GM12878 (cell line): ENCODE data around the gene IAPP. TPM values are rescaled to one million over a fixed set of nuclear protein-coding genes. Genes with fewer than 3 reads are reported as not detected.

ENCODE experiments used
- ATAC-seq: fragments of 200-7000 bp; cut with Tn5 transposase; 3 replicates; pipeline ENCODE4 v1.9.1; 2020; ENCODE audit warnings: mild to moderate bottlenecking, moderate library complexity
- BruUV-seq: library from RNA; stranded (reverse); fragments of 400-500 nt; replicated peaks from 2 replicates; lab custom pipeline; 2021; lab: Mats Ljungman, UMichigan
- CTCF ChIA-PET: fragments of 300-600 bp; sonication (Branson Sonifier 250); formaldehyde crosslinking; extraction: SDS; loops from one replicate; lab custom pipeline; 2021; ENCODE audit warnings: inconsistent platforms; lab: Yijun Ruan, JAX
- POLR2A ChIA-PET: fragments of 350-600 bp; formaldehyde crosslinking; extraction: SDS; loops from one replicate; lab custom pipeline; 2021; ENCODE audit warnings: inconsistent platforms; lab: Charles Lee
- RAD21 ChIA-PET: fragments of 300-600 bp; sonication (Branson Sonifier 250); formaldehyde crosslinking; loops from one replicate; lab custom pipeline; 2023; ENCODE audit warnings: antibody characterized with exemption; ENCODE audit not compliant: unreplicated experiment; lab: Charles Lee
- SMC1A ChIA-PET: fragments of 300-600 bp; sonication (Branson Sonifier 250); formaldehyde crosslinking; loops from one replicate; lab custom pipeline; 2023; ENCODE audit not compliant: unreplicated experiment, uncharacterized antibody; lab: Charles Lee
- DNase-seq: peaks from one replicate; pipeline ENCODE4 v3.0.0-alpha.2; 2011; ENCODE audit warnings: low read depth, low spot score
- FAIRE-seq: peaks from 3 replicates; lab custom pipeline; 2011; peaks lifted over from hg19 to GRCh38; lab: Jason Lieb, UNC
- H2AFZ ChIP-seq: 2 replicates; pipeline ENCODE4 v1.6.0; 2011; ENCODE audit warnings: low read depth, low read length, control low read depth; ENCODE audit not compliant: control insufficient read depth
- H3K27ac ChIP-seq: 2 replicates; pipeline ENCODE4 v1.5.1; 2011; ENCODE audit warnings: control low read depth; ENCODE audit not compliant: control insufficient read depth, insufficient read depth
- H3K27me3 ChIP-seq, 2 experiments: replicated peaks in 1 of 2; 2 replicates each; pipeline versions ENCODE4 v1.6.0 to v1.6.1; 2011; ENCODE audit warnings: low read length in 1 of 2; ENCODE audit not compliant: control insufficient read depth in 2 of 2, insufficient read depth in 2 of 2
- H3K36me3 ChIP-seq, 2 experiments: 2 replicates each; pipeline ENCODE4 v1.5.1; 2011; ENCODE audit warnings: low read length in 1 of 2; ENCODE audit not compliant: control insufficient read depth in 2 of 2, insufficient read depth in 2 of 2
- H3K4me1 ChIP-seq: 2 replicates; pipeline ENCODE4 v1.6.1; 2011; ENCODE audit warnings: mild to moderate bottlenecking, low read length, moderate library complexity, mixed read lengths; ENCODE audit not compliant: control insufficient read depth, insufficient read depth
- H3K4me2 ChIP-seq: 2 replicates; pipeline ENCODE4 v1.6.0; 2011; ENCODE audit warnings: control low read depth; ENCODE audit not compliant: control insufficient read depth, insufficient read depth
- H3K4me3 ChIP-seq: fragments of 200-600 bp; sonication (generic); 2 replicates; pipeline ENCODE4 v1.5.1; 2016
- H3K79me2 ChIP-seq: 2 replicates; pipeline ENCODE4 v1.6.0; 2011; ENCODE audit warnings: low read length; ENCODE audit not compliant: control insufficient read depth, insufficient read depth
- H3K9ac ChIP-seq: 2 replicates; pipeline ENCODE4 v1.8.0; 2011; ENCODE audit warnings: low read length, control low read depth, mixed read lengths; ENCODE audit not compliant: control insufficient read depth, insufficient read depth
- H3K9me3 ChIP-seq: replicated peaks from 3 replicates; pipeline ENCODE4 v1.5.1; 2011; ENCODE audit warnings: mild to moderate bottlenecking, low read length; ENCODE audit not compliant: control insufficient read depth, insufficient read depth
- H4K20me1 ChIP-seq: 2 replicates; pipeline ENCODE4 v1.6.0; 2011; ENCODE audit not compliant: control insufficient read depth, insufficient read depth
- CREB1 ChIP-seq: IDR thresholded peaks from 2 replicates; pipeline ENCODE4 v1.6.1; 2012; ENCODE audit warnings: low read depth, mild to moderate bottlenecking, inconsistent platforms
- CREM ChIP-seq: IDR thresholded peaks from 2 replicates; pipeline ENCODE4 v1.6.1; 2014; ENCODE audit warnings: antibody characterized with exemption, low read depth
- EP300 ChIP-seq, 2 experiments: fragments of 150-350 bp in 1 of 2; IDR thresholded peaks; 2 replicates each; pipeline ENCODE4 v1.6.1; 2011 to 2012; ENCODE audit warnings: low read depth in 2 of 2, low read length in 2 of 2, borderline replicate concordance in 1 of 2, improper control_type of control experiment in 1 of 2, inconsistent platforms in 1 of 2; ENCODE audit not compliant: control insufficient read depth in 1 of 2
- FOXK2 ChIP-seq: fragments of 450-650 bp; IDR thresholded peaks from 2 replicates; pipeline ENCODE4 v1.6.1; 2017; ENCODE audit warnings: mild to moderate bottlenecking, moderate library complexity
- IRF4 ChIP-seq: IDR thresholded peaks from 2 replicates; pipeline ENCODE4 v1.6.1; 2011; ENCODE audit warnings: low read depth, low read length
- KDM1A ChIP-seq: fragments of 200-600 bp; sonication (generic); IDR thresholded peaks from 2 replicates; pipeline ENCODE4 v1.6.1; 2016; ENCODE audit warnings: borderline replicate concordance
- NR2C1 ChIP-seq: fragments of 450-650 bp; IDR thresholded peaks from 2 replicates; pipeline ENCODE4 v1.6.1; 2017; ENCODE audit warnings: antibody characterized with exemption, mild to moderate bottlenecking, moderate library complexity
- PAX8 ChIP-seq: fragments of 450-650 bp; IDR thresholded peaks from 2 replicates; pipeline ENCODE4 v1.6.1; 2017; ENCODE audit warnings: mild to moderate bottlenecking, moderate library complexity
- SIX5 ChIP-seq: IDR thresholded peaks from 2 replicates; pipeline ENCODE4 v1.6.1; 2011; ENCODE audit warnings: mild to moderate bottlenecking, low read depth, low read length, moderate library complexity; ENCODE audit not compliant: severe bottlenecking
- SUZ12 ChIP-seq: fragments of 200-600 bp; sonication (generic); IDR thresholded peaks from one replicate; pipeline ENCODE4 v1.6.1; 2018; ENCODE audit warnings: antibody characterized with exemption, mild to moderate bottlenecking; ENCODE audit not compliant: unreplicated experiment
- TAF1 ChIP-seq: IDR thresholded peaks from 2 replicates; pipeline ENCODE4 v1.6.1; 2011; ENCODE audit warnings: mild to moderate bottlenecking, low read depth, low read length, borderline replicate concordance
- TARDBP ChIP-seq: IDR thresholded peaks from 2 replicates; pipeline ENCODE4 v1.6.1; 2016; ENCODE audit warnings: borderline replicate concordance
- ZBTB4 ChIP-seq: fragments of 450-650 bp; formaldehyde crosslinking; IDR thresholded peaks from 2 replicates; pipeline ENCODE4 v1.4.0; 2022; ENCODE audit warnings: mild to moderate bottlenecking, moderate library complexity
- ZNF217 ChIP-seq: fragments of 450-650 bp; IDR thresholded peaks from 2 replicates; pipeline ENCODE4 v1.6.1; 2017; ENCODE audit warnings: antibody characterized with exemption, mild to moderate bottlenecking
- ZNF384 ChIP-seq: IDR thresholded peaks from 2 replicates; pipeline ENCODE4 v1.6.1; 2012; ENCODE audit warnings: low read depth, mild to moderate bottlenecking, low read length, improper control_type of control experiment, borderline replicate concordance
- ZNF592 ChIP-seq: fragments of 450-650 bp; IDR thresholded peaks from 2 replicates; pipeline ENCODE4 v1.6.1; 2017; ENCODE audit warnings: mild to moderate bottlenecking, moderate library complexity
- in situ Hi-C: fragments of 300-500 bp; cut with MboI; formaldehyde crosslinking; loops from 9 replicates; pipeline ENCODE4 v1.14.3; 2018; ENCODE audit warnings: mixed read lengths
- intact Hi-C: fragments of 100-400 bp; cut with micrococcal nuclease; formaldehyde crosslinking; loops from one replicate; pipeline ENCODE4 v1.14.2; 2022; ENCODE audit not compliant: unreplicated experiment
- polyA plus RNA-seq, 11 experiments: library from polyadenylated mRNA; depleted of rRNA in 4 of 11; unstranded in 6 of 11; stranded (reverse) in 5 of 11; fragments of >200 nt; fragmentation: Nextera tagmentation in 4 of 11; fragmentation: Illumina TruSeq in 1 of 11; extraction: Ambion mirVana in 4 of 11; extraction: Trizol in 1 of 11; gene quantifications; 1 replicate in 1 of 11; 2 replicates in 10 of 11; pipeline versions ENCODE4 v1.2.1 to v1.2.3, GENCODE V29; 2011 to 2016; ENCODE audit warnings: inconsistent platforms in 2 of 11, missing spikeins in 2 of 11, low read depth in 1 of 11
- total RNA-seq, 4 experiments: library from RNA; depleted of rRNA in 3 of 4; stranded (reverse); fragments of >200 nt in 3 of 4; fragmentation: Illumina TruSeq in 1 of 4; extraction: Trizol in 1 of 4; gene quantifications; 2 replicates each; pipeline versions ENCODE4 v1.2.1 to v1.2.3, GENCODE V29; 2013 to 2021
- TF ChIP-seq, protein P1 (sequence below): IDR thresholded peaks from 2 replicates; pipeline ENCODE4 v1.6.1; 2012; ENCODE audit warnings: low read depth, low read length, improper control_type of control experiment

The IAPP gene
- total and polyA plus RNA-seq, 10 of the 15 experiments (the other 5 are each of a cell fraction or from before 2014, with no cell fraction given), result not detected

GRCh38 chr12:21324551-21324950 lies 48.2 kb upstream of the IAPP start (continued):
- TF ChIP-seq SUZ12, result no peak
- TF ChIP-seq ZNF217, result no peak
- no peak for TF ChIP-seq CREM
- no peak for TF ChIP-seq KDM1A
- TF ChIP-seq CREB1, result no peak
- no peak for TF ChIP-seq PAX8
- no peak for TF ChIP-seq EP300 (IDR thresholded peaks at IDR 0.05; ENCODE audit: borderline replicate concordance in 1 of 2, control insufficient read depth in 1 of 2, low read depth in 2 of 2, low read length in 2 of 2)
- no peak for TF ChIP-seq IRF4
- no peak for TF ChIP-seq NR2C1

- Histone ChIP-seq H3K36me3 (no peaks in the 10 kb centered on the region), H3K4me2 (no peak overlapping the region), H3K27me3 (no peaks in the 10 kb centered on the region), H2AFZ (no peak overlapping the region), H3K79me2 (no peaks in the 10 kb centered on the region), H3K9ac (no peak overlapping the region), H3K9me3 (no peaks in the 10 kb centered on the region), H4K20me1 (no peaks in the 10 kb centered on the region), H3K4me3 (no peak overlapping the region), H3K27ac (no peak overlapping the region), H3K4me1 (no peaks in the 10 kb centered on the region)
- RAD21 ChIA-PET, result no interaction called here
- no TSS peak for BruUV-seq
- CTCF ChIA-PET, result interaction anchor here (1.1 kb wide), 1 partner anchor 15 kb away, joined by 3 read pairs; no protein-coding TSS in a partner anchor
- SMC1A ChIA-PET, result interaction anchor here (1.1 kb wide), 1 partner anchor 10 kb away, joined by 4 read pairs; no protein-coding TSS in a partner anchor
- in situ Hi-C loops, result no loop called here
- POLR2A ChIA-PET, result no interaction called here
- intact Hi-C loops, result no loop called here
- ATAC-seq (no peak), DNase-seq (no peak), FAIRE-seq (no peak)
- TF ChIP-seq, protein P1, sequence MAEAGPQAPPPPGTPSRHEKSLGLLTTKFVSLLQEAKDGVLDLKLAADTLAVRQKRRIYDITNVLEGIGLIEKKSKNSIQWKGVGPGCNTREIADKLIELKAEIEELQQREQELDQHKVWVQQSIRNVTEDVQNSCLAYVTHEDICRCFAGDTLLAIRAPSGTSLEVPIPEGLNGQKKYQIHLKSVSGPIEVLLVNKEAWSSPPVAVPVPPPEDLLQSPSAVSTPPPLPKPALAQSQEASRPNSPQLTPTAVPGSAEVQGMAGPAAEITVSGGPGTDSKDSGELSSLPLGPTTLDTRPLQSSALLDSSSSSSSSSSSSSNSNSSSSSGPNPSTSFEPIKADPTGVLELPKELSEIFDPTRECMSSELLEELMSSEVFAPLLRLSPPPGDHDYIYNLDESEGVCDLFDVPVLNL, result no peak
- no peak for TF ChIP-seq ZNF592
- no peak for TF ChIP-seq EP300 (IDR thresholded peaks at IDR 0.05; ENCODE audit: borderline replicate concordance in 1 of 2, control insufficient read depth in 1 of 2, low read depth in 2 of 2, low read length in 2 of 2)
- TF ChIP-seq SIX5, result no peak
- no peak for TF ChIP-seq TARDBP
- no peak for TF ChIP-seq ZNF384
- TF ChIP-seq ZBTB4 (CRISPR knock-in tag), result no peak
- no peak for TF ChIP-seq TAF1
- TF ChIP-seq FOXK2, result no peak
Measured at GRCh38 chr12:21328578-21328977, 44.1 kb upstream of the IAPP start.
